ENCODE data around the gene KIFC3.

The KIFC3 gene

DNA sequence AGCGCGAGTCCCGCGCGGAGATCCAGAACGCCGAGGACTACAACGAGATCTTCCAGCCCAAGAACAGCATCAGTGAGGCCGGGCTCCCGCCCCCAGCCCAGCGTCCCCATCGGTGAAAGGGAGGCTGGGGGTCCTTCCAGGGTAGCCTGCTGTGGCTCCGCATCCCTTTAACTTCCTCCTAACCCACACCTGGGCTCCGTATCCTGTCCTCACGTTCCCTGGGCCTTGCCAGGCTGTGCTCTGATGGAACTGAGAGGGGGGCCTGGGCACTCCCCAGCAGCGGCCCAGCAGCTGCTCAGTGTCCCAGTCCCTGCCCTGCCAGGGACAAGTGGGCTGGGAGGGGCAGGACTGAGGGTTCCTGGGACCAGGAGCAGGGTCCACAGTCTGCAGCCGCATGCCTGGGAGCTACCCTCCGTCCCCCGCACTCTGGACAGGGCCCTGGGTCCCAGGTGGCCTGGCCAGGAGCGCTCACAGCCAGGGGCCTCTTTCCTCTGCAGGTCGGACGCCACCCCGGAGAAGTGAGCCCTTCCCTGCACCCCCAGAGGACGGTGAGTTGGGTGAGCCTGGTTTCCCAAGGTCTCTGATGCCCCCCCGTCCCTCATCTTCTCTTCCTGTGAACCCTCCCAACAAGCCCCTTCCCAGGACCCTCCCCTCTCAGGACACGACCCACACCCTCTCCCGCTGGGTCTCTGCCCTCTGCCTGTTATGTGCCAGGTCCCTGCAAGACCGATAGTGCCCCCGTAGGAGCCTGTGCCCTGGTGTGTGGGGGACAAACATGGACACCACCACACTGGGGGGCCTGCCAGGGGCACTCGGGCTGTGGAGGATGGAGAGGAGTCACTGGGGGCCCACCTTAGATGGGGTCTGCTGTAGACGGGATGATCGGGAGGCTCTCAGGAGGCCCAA, 48.6 kb downstream of the KIFC3 start:
- TF ChIP-seq, protein P1, sequence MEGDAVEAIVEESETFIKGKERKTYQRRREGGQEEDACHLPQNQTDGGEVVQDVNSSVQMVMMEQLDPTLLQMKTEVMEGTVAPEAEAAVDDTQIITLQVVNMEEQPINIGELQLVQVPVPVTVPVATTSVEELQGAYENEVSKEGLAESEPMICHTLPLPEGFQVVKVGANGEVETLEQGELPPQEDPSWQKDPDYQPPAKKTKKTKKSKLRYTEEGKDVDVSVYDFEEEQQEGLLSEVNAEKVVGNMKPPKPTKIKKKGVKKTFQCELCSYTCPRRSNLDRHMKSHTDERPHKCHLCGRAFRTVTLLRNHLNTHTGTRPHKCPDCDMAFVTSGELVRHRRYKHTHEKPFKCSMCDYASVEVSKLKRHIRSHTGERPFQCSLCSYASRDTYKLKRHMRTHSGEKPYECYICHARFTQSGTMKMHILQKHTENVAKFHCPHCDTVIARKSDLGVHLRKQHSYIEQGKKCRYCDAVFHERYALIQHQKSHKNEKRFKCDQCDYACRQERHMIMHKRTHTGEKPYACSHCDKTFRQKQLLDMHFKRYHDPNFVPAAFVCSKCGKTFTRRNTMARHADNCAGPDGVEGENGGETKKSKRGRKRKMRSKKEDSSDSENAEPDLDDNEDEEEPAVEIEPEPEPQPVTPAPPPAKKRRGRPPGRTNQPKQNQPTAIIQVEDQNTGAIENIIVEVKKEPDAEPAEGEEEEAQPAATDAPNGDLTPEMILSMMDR (conservative IDR thresholded peaks at IDR 0.05) = no peak
- no peak for TF ChIP-seq ZFX (IDR thresholded peaks at IDR 0.05)
- H3K27ac ChIP-seq = no peak overlapping the region

DNA sequence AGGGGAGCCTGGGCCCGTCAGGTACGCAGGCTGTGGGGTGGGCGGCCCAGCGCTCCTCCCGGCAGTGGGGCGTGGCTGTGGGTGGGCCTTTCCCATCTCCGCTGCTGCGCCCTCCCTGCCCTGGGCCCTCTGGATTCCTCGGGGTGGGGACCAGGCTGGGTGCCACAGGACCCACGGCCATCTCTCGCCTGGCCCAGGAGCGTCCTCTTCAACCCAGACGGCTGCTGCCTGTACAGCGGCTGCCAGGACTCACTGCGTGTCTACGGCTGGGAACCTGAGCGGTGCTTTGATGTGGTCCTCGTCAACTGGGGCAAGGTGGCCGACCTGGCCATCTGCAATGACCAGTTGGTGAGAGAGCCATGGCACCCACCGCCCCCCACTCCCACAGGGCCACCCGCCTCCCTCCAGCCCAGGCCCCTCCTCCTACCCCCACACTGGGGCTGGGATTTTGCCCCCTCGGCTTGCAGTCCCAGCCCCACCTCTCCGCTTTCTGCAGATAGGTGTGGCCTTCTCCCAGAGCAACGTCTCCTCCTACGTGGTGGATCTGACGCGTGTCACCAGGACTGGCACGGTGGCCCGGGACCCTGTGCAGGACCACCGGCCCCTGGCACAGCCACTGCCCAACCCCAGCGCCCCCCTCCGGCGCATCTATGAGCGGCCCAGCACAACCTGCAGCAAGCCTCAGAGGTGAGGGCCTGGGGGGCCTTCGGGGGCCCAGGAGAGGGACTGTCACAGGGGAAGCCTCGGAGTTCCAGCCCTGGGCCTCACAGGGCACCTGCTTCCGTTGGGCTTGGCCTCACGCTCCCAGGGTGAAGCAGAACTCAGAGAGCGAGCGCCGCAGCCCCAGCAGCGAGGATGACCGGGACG, 49.5 kb downstream of the KIFC3 start:
- H3K27ac ChIP-seq = no peak overlapping the region
- TF ChIP-seq, protein P1 (conservative IDR thresholded peaks at IDR 0.05) = no peak
- TF ChIP-seq ZFX (IDR thresholded peaks at IDR 0.05) = no peak

DNA sequence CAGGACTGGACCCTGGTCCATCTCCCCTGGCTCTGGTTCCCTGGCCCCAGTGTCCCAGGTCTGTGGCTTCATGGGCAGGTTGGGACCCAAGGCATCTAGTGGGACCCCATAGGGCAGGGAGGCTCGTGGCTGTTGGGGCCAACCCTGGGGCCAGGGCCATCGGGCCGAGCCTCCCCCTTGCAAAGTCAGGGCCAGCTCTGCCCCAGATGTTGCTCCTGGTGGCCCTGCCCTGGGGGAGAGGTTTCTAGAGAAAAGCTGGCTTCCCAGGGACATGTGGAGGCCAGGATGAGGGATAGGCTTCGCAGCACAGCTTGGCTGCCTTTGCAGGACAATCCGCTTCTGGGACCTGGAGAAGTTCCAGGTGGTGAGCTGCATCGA, 50.1 kb downstream of the KIFC3 start:
- no peak overlapping the region for H3K27ac ChIP-seq
- TF ChIP-seq, protein P1 (conservative IDR thresholded peaks at IDR 0.05) = no peak
- TF ChIP-seq ZFX (IDR thresholded peaks at IDR 0.05) = no peak

DNA sequence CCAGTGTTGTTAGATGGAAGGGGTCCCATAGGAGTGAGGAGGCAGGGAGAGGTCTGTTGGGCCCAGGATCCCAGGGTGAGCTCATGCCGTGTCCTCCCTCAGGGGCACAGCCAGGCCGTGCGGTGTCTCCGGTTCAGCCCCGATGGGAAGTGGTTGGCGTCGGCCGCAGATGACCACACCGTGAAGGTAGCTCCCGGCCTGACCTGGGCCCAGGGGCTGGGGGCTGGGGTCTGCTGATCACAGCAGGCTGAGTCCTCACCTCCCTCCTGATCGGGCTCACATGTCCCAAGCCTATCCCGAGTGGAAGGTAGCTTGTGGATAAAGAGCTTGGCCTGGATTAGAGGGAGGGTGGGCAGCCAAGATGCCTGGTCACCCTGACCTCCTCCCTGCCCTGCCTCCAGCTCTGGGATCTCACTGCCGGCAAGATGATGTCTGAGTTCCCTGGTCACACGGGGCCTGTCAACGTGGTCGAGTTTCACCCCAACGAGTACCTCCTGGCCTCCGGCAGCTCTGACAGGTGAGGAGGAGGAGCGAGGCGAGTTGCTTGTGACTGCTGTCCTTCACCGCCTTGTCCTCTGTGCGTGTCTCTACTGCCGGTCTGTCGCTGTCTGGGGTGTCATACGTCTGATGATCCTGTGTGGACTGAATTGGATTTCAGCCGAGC, 50.6 kb downstream of the KIFC3 start:
- TF ChIP-seq, protein P1 (conservative IDR thresholded peaks at IDR 0.05) = no peak
- H3K27ac ChIP-seq = no peak overlapping the region

DNA sequence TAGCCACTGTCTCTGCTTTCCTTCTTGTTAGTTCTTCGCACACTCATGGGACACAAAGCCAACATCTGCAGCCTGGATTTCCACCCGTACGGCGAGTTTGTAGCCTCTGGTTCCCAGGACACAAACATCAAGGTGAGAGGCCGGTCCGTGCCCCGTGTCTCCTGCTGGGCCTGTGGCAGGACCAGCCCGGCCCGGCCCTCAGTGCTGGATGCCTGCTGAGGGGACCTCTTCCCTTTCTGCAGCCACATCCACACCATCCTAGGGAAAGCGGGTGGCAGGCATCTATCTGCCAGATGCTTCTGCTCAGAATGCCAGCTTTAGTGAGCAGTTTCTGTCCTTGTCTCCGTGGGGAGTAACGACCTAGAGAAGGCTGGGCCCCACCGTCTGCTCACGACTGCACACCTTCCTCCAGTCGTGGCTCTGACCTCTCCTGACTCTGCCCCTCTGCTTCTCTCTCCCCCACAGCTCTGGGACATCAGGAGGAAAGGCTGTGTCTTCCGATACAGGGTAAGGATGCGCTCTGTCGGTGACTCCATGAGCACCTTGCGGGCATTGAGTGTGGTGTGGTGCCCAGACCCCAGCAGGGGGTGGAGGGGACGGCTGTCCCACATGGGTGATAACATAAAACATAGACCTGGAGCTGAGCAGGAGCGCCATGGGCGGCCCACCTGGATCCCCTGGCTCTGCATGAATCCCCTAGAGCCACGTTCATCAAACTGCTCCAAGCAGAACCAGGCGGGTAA, 51.3 kb downstream of the KIFC3 start:
- H3K27ac ChIP-seq = no peak overlapping the region
- TF ChIP-seq ZFX (IDR thresholded peaks at IDR 0.05) = no peak
- TF ChIP-seq, protein P1 (conservative IDR thresholded peaks at IDR 0.05) = no peak

DNA sequence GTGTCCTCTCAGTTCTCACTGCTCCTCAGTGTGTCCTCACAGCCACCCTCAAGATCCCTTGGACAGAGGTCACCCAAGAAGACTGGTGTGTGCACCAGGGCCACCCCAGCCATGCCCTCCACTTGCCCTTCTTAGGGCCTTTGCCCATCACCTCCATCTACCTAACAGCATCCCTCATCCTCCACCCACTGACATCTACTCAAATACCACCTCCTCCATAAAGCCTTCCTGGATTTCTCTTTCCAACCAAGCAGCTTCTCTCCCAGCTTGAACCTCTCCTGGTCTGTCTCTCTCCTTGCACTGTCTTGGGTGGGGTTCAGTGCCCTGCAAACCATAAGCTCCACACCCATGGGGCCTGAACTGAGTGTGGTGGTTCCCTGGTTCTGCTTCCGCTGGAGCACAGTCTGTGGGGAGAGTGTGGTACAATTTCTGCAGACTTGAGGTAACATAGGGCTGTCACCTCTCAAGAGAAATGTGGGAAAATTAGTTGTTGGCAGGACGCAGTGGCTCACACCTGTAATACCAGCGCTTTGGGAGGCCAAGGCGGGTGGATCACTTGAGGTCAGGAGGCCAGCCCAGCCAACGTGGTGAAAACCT, 52.3 kb downstream of the KIFC3 start:
- no peak overlapping the region for H3K27ac ChIP-seq
- TF ChIP-seq, protein P1 (conservative IDR thresholded peaks at IDR 0.05) = no peak
- no peak for TF ChIP-seq ZFX (IDR thresholded peaks at IDR 0.05)

Measured in C4-2B (cell line).